ENCODE results near the gene LST1.

DNA sequence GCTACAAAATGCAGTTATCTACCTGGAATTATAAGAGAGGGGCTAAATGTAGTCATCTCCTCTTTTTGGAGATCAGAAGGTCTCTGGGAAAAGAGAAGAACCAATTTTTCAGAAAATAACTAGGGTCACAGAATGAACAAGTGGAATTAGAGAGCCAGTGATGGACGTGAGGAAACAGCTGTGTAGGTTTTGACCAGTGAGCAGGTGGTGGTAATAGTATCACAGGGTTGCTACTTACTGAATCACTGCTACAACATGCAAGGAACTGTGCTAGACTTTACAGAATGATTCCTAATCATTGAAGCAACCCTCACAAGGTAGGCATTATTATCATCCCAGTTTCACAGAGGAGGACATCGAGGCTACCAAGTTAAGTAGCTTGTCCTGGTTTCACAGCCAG is 41.4 kb upstream of the LST1 start:
- TF ChIP-seq SMC3 (IDR thresholded peaks at IDR 0.05; ENCODE audit: low read depth, low read length) (no peak), CEBPB (IDR thresholded peaks at IDR 0.05; ENCODE audit: low read depth, low read length) (no peak), RFX5 (IDR thresholded peaks at IDR 0.05; ENCODE audit: low read depth, low read length) (no peak), RAD21 (IDR thresholded peaks at IDR 0.05; ENCODE audit: low read length) (no peak)
- TF ChIP-seq, protein P1, sequence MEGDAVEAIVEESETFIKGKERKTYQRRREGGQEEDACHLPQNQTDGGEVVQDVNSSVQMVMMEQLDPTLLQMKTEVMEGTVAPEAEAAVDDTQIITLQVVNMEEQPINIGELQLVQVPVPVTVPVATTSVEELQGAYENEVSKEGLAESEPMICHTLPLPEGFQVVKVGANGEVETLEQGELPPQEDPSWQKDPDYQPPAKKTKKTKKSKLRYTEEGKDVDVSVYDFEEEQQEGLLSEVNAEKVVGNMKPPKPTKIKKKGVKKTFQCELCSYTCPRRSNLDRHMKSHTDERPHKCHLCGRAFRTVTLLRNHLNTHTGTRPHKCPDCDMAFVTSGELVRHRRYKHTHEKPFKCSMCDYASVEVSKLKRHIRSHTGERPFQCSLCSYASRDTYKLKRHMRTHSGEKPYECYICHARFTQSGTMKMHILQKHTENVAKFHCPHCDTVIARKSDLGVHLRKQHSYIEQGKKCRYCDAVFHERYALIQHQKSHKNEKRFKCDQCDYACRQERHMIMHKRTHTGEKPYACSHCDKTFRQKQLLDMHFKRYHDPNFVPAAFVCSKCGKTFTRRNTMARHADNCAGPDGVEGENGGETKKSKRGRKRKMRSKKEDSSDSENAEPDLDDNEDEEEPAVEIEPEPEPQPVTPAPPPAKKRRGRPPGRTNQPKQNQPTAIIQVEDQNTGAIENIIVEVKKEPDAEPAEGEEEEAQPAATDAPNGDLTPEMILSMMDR (conservative IDR thresholded peaks at IDR 0.05; ENCODE audit: low read depth, low read length) = no peak
